Adrenal gland (tissue), 5 donors: Measurements from ENCODE around the gene SIPA1L2.

ENCODE experiments used
- POLR2A ChIP-seq, 2 donors: fragments of 450-650 bp; IDR thresholded peaks; one replicate each; pipeline ENCODE4 v1.6.1; 2017; ENCODE audit warnings: antibody characterized with exemption in 2 of 2, mild to moderate bottlenecking in 2 of 2, moderate library complexity in 1 of 2
- TF ChIP-seq, protein P1 (sequence below), 6 experiments: fragments of 450-650 bp in 4 of 6; fragments of 200-600 bp in 2 of 6; sonication (generic) in 1 of 6; IDR thresholded peaks; 1 replicate in 5 of 6; 2 replicates in 1 of 6; pipeline versions ENCODE4 v1.5.1 to v1.8.0; 2016 to 2021; ENCODE audit warnings: antibody characterized with exemption in 6 of 6, mild to moderate bottlenecking in 2 of 6, moderate library complexity in 1 of 6
- donor health status: DM: no; HTN: no; CAD: no.

DNA sequence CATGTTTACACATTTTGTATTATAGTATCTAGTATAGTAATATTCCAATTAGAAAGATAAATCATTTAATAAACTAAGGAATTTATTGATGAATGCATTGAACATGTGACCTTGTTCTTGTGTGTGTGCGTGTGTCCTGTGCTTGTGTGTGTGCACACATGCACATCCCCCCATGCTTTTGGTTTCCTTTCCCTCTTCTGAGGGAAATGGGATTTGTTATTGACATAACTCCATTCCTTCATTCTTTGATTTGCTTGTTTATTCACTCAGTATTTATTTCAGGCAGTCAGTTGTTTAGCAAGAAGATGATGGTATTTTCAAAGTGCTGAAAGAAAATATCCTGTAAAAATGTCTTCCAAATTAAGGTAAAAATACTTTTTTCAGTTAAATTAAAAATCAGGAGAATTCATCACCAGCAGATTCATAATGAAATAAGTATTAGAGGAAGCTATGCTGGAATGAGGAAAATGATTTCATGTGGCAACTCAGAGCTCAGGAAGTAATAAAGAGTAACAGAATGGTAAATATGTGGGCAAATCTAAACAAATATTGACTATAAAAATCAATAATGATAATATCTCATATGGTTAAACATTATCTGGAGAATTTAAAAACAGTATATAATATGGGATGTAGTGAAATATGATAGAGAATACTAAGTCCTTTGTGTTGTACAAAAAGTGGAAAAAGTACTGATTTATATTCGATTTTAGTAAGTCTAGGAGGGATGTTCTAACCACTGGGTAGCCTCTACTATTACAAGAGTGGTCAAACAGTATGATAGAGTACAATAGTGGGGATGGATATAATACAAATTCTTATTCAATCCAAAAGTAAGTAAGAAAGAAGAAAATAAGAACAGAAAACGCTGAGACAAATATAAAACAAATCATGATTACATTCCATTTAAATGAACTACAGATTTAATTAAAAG, 35.2 kb upstream of the SIPA1L2 start:
- no peak for TF ChIP-seq POLR2A (IDR thresholded peaks at IDR 0.05)
- TF ChIP-seq, protein P1, sequence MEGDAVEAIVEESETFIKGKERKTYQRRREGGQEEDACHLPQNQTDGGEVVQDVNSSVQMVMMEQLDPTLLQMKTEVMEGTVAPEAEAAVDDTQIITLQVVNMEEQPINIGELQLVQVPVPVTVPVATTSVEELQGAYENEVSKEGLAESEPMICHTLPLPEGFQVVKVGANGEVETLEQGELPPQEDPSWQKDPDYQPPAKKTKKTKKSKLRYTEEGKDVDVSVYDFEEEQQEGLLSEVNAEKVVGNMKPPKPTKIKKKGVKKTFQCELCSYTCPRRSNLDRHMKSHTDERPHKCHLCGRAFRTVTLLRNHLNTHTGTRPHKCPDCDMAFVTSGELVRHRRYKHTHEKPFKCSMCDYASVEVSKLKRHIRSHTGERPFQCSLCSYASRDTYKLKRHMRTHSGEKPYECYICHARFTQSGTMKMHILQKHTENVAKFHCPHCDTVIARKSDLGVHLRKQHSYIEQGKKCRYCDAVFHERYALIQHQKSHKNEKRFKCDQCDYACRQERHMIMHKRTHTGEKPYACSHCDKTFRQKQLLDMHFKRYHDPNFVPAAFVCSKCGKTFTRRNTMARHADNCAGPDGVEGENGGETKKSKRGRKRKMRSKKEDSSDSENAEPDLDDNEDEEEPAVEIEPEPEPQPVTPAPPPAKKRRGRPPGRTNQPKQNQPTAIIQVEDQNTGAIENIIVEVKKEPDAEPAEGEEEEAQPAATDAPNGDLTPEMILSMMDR (IDR thresholded peaks at IDR 0.05) = no peak
